HG02938 (cell line): ENCODE data around the gene CD38.
"Not testable (repeated sequence)": the region's sequence is repeated elsewhere in the genome, so short reads cannot be mapped to it uniquely, and the experiment has no call there.

Source experiments
- ATAC-seq: cut with Tn5 transposase; IDR thresholded peaks from one replicate; pipeline ENCODE4 v1.9.1; 2021; ENCODE audit warnings: mild to moderate bottlenecking, moderate library complexity; ENCODE audit not compliant: unreplicated experiment

CD38 gene

GRCh38 chr4:15778289-15779241, at the start of gene CD38:
Gene CD38, plus strand, starts transcription at chr4:15778328. Its CDS starts 87 bp downstream, at chr4:15778415.
- peak; percentile 77 for ATAC-seq

GRCh38 chr4:15729910-15730533, 48.1 kb upstream of the CD38 start:
- no peak for ATAC-seq

GRCh38 chr4:15733061-15733460, 45.1 kb upstream of the CD38 start:
- ATAC-seq: not testable (repeated sequence)

GRCh38 chr4:15735536-15735935, 42.6 kb upstream of the CD38 start:
- no peak for ATAC-seq

- no peak for ATAC-seq
Observed at GRCh38 chr4:15736514-15737050, 41.5 kb upstream of the CD38 start.

GRCh38 chr4:15737255-15737654, 40.9 kb upstream of the CD38 start:
- no peak for ATAC-seq

GRCh38 chr4:15738877-15739276, 39.3 kb upstream of the CD38 start:
- ATAC-seq: no peak

GRCh38 chr4:15740764-15741404, 37.2 kb upstream of the CD38 start:
- ATAC-seq: no peak

- no peak for ATAC-seq
Observed at GRCh38 chr4:15742083-15742582, 36.0 kb upstream of the CD38 start.

GRCh38 chr4:15742637-15743036, 35.5 kb upstream of the CD38 start:
- ATAC-seq: no peak

- ATAC-seq: no peak
Observed at GRCh38 chr4:15744016-15744545, 34.0 kb upstream of the CD38 start.

- ATAC-seq: no peak
Observed at GRCh38 chr4:15746110-15746509, 32.0 kb upstream of the CD38 start.

- ATAC-seq: no peak
Observed at GRCh38 chr4:15749001-15749400, 29.1 kb upstream of the CD38 start.

- ATAC-seq: no peak
Observed at GRCh38 chr4:15751153-15751552, 27.0 kb upstream of the CD38 start.

- no peak for ATAC-seq
Observed at GRCh38 chr4:15753081-15753480, 25.0 kb upstream of the CD38 start.

- ATAC-seq: no peak
Observed at GRCh38 chr4:15753786-15754185, 24.3 kb upstream of the CD38 start.

- ATAC-seq: no peak
Observed at GRCh38 chr4:15754323-15754722, 23.8 kb upstream of the CD38 start.

GRCh38 chr4:15755321-15756155, 22.6 kb upstream of the CD38 start:
- peak; percentile 38 for ATAC-seq

- peak; percentile 89 for ATAC-seq
Observed at GRCh38 chr4:15756361-15756861, 21.7 kb upstream of the CD38 start.

- ATAC-seq: no peak
Observed at GRCh38 chr4:15757054-15757453, 21.1 kb upstream of the CD38 start.
